Neutrophil (primary cell): ENCODE measurements around the gene DHRS4L2.
"Not testable (repeated sequence)": the region's sequence is repeated elsewhere in the genome, so short reads cannot be mapped to it uniquely, and the experiment has no call there.

Experiments
- H3K27ac ChIP-seq: fragments of 200-600 bp; sonication (generic); 2 replicates; pipeline ENCODE4 v1.5.1; 2016; ENCODE audit warnings: mild to moderate bottlenecking, moderate library complexity
- H3K27me3 ChIP-seq: fragments of 200-600 bp; sonication (generic); 2 replicates; pipeline ENCODE4 v1.6.0; 2016; ENCODE audit warnings: mild to moderate bottlenecking
- H3K36me3 ChIP-seq: fragments of 200-600 bp; sonication (generic); 2 replicates; pipeline ENCODE4 v1.5.1; 2017
- H3K4me1 ChIP-seq, 2 experiments: fragments of 200-600 bp in 1 of 2; sonication (generic) in 1 of 2; 1 replicate in 1 of 2; 2 replicates in 1 of 2; pipeline versions ENCODE4 v1.5.1 to v1.6.1; 2013 to 2016; ENCODE audit warnings: low read depth in 1 of 2, low read length in 1 of 2, mild to moderate bottlenecking in 1 of 2, moderate library complexity in 1 of 2; ENCODE audit not compliant: control insufficient read depth in 1 of 2, insufficient read depth in 1 of 2
- H3K4me3 ChIP-seq, 2 experiments: fragments of 200-600 bp in 1 of 2; sonication (generic) in 1 of 2; 1 replicate in 1 of 2; 2 replicates in 1 of 2; pipeline ENCODE4 v1.5.1; 2013 to 2016; ENCODE audit warnings: low read depth in 1 of 2, low read length in 1 of 2, mild to moderate bottlenecking in 1 of 2, moderate library complexity in 1 of 2
- H3K9me3 ChIP-seq: fragments of 200-600 bp; sonication (generic); 2 replicates; pipeline ENCODE4 v1.5.1; 2016
- TF ChIP-seq, protein P1 (sequence below): fragments of 200-600 bp; sonication (generic); IDR thresholded peaks from 2 replicates; pipeline ENCODE4 v1.5.1; 2016; ENCODE audit warnings: antibody characterized with exemption

DHRS4L2 gene

DNA sequence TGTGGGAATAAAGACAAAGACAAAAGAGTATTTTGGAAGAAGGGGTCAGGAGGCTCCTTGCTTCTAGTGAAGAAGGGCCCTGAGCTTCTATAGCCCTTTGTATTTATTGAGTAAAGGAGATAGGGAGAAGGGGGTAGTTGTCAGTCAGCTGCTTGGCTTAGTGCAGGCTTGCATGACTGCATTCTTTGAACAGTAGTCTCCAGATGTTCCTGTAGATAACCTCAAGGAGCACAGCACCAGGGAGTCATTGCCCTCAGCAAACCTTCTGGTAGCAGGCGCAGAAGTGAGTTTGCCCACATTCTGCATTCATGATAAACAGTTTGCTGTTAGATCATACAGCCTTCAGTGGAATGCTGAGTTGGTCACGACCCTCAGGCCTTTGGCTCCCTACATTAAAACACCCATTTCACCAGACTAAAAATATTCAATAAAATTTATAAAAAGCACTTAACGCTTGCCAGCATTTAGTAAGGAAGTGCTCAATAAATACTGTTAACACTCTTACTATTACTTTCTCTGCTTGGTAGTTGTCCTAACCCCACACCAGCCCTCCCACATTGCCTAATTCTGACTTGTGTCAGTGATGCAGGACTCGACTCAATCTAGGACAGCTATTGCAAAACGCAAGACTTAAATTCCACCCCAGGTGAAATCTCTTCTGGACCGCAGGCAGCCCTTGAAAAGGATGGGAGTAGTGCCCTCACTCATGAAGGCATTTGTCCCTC, 38.2 kb upstream of the DHRS4L2 start:
- Histone ChIP-seq H3K36me3 (no peaks in the 10 kb centered on the region), H3K27ac (no peak overlapping the region), H3K4me3 (no peak overlapping the region), H3K4me1 (peaks cover 6 to 10% of the 10 kb centered on the region in 2 experiments), H3K9me3 (no peaks in the 10 kb centered on the region), H3K27me3 (no peaks in the 10 kb centered on the region)
- TF ChIP-seq, protein P1, sequence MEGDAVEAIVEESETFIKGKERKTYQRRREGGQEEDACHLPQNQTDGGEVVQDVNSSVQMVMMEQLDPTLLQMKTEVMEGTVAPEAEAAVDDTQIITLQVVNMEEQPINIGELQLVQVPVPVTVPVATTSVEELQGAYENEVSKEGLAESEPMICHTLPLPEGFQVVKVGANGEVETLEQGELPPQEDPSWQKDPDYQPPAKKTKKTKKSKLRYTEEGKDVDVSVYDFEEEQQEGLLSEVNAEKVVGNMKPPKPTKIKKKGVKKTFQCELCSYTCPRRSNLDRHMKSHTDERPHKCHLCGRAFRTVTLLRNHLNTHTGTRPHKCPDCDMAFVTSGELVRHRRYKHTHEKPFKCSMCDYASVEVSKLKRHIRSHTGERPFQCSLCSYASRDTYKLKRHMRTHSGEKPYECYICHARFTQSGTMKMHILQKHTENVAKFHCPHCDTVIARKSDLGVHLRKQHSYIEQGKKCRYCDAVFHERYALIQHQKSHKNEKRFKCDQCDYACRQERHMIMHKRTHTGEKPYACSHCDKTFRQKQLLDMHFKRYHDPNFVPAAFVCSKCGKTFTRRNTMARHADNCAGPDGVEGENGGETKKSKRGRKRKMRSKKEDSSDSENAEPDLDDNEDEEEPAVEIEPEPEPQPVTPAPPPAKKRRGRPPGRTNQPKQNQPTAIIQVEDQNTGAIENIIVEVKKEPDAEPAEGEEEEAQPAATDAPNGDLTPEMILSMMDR, result no peak

DNA sequence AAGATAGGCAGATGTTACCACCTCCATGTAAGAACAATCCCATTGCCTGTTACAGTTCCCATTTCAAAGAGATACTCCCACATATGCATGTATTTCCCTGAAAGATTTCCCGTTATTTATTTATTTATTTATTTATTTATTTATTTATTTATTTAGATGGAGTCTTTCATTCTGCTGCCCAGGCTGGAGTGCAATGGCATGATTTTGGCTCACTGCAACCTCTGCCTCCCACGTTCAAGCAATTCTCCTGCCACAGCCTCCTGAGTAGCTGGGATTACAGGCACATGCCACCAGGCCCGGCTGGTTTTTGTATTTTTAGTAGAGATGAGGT, 37.6 kb upstream of the DHRS4L2 start:
- not testable (repeated sequence) for H3K9me3 ChIP-seq, H3K36me3 ChIP-seq, H3K27ac ChIP-seq, H3K4me3 ChIP-seq, H3K27me3 ChIP-seq, H3K4me1 ChIP-seq

DNA sequence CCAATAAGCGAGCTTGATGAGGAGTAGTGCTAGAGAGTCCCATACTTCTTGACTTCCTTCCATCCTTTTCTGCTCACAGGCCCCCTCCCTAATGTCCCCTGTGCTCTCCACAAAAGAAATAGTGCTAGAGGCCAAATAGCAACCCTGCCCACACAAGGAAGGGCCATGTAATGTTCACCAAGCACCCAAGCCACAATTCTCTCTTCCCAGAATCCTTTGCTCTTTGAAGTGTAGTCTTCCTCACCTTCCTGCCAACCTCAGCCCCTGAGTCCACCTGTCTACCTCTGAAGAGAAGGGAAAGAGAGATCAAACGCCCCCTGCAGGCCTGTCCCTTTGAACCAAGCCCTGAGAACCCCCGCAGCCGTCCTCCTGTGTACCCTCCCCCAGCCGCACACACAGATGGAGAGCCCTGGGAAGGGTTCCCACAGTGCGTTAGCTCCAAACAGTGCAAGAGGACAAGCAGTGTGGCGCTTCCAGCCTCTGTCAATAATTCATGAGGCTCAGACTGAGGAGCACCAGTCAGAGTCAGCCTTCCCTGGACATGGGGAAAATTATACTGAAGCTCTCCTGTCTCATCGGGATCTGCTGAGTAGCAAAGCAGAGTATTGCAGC, 37.0 kb upstream of the DHRS4L2 start:
- Histone ChIP-seq H3K27me3 (no peaks in the 10 kb centered on the region), H3K4me1 (peaks cover 6 to 10% of the 10 kb centered on the region in 2 experiments), H3K9me3 (no peaks in the 10 kb centered on the region), H3K27ac (no peak overlapping the region), H3K36me3 (no peaks in the 10 kb centered on the region), H3K4me3 (no peak overlapping the region)
- TF ChIP-seq, protein P1, result no peak

DNA sequence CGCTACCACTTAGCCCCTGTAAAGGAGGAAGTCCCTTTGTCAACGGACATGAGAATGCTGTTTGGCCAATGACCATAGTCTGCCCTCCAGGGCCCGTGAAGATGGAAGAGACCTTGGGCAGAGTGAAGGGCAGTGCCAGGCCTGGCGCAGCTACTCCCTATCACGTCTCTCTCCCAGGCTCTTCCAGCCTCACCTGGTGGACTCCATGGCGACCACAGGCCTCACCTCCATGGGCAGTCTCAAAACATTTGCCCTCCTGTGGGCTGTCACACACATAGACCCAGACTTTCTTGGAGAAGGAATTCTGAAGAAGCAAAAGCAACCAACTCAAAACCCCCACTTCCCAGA, 35.6 kb upstream of the DHRS4L2 start:
- not testable (repeated sequence) for H3K9me3 ChIP-seq, H3K36me3 ChIP-seq, H3K27me3 ChIP-seq, H3K4me1 ChIP-seq
- H3K27ac ChIP-seq, result peak overlapping the region; percentile 71
- H3K4me3 ChIP-seq, result peak overlapping the region; percentile 66

DNA sequence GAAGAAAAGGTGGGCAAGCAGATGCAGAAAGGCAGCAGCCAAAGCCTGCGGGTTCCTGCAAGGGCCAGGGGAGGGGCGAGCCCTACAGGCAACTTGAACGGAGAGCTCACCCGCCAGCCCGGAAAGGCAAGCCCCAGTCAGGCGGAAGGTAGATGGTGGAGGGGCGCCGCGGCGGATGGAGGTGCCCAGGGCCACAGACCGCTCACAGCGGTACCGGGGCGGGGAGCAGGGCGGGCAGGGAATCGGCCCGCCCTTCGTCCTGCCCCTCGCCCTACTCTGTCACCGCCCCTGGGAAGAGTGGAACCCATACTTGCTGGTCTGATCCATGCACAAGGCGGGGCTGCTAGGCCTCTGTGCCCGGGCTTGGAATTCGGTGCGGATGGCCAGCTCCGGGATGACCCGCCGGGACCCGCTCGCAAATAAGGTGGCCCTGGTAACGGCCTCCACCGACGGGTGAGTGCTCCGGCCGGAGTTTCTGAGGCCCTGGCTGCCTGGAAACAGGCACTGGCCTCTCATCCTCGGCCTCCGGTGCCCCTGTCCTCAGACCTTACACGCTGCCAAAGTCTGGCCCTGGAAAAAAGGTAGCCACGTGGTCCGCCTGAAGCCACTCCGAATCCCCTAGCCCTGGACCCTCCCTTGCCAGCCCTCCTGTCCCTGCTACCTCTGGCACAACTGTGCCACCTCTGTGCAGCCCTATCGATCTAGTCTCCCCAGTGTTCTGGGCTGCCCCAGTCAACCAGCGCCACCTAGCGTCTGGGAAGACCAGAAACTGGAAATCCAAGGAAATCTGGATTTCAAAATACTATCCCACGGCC, 35.1 kb upstream of the DHRS4L2 start, which contains the start of gene DHRS4:
Gene DHRS4 (plus strand): TSS at position 307 of the 815 bp plus-strand sequence. CDS start 19 bp downstream, at position 326.
- TF ChIP-seq, protein P1, result peak; percentile 65
- no peaks in the 10 kb centered on the region for H3K27me3 ChIP-seq
- H3K36me3 ChIP-seq, result no peaks in the 10 kb centered on the region
- peaks cover 6 to 10% of the 10 kb centered on the region in 2 experiments for H3K4me1 ChIP-seq
- H3K27ac ChIP-seq, result peak within 1 kb of the TSS; percentile 71
- no peaks in the 10 kb centered on the region for H3K9me3 ChIP-seq
- H3K4me3 ChIP-seq, result peak within 1 kb of the TSS; percentile 66

DNA sequence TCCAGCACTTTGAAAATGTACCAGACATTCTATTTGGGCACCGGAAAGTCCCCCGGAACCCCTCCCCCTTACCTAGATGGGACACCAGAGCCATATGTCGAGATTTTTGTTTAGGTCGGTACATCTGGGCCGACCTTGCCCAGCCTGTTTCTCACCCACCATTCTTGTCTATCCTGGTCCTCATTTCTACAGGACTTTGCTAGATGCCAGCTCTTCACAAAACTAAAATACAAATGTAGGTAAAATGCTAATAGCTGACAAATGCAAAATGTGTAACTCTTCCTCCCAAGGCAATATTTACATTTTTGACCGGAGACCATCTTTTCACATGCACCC, 34.5 kb upstream of the DHRS4L2 start:
- H3K4me1 ChIP-seq, H3K9me3 ChIP-seq, H3K36me3 ChIP-seq, H3K27me3 ChIP-seq: not testable (repeated sequence)
- Histone ChIP-seq H3K4me3 (peak overlapping the region; percentile 66), H3K27ac (peak overlapping the region; percentile 71)

DNA sequence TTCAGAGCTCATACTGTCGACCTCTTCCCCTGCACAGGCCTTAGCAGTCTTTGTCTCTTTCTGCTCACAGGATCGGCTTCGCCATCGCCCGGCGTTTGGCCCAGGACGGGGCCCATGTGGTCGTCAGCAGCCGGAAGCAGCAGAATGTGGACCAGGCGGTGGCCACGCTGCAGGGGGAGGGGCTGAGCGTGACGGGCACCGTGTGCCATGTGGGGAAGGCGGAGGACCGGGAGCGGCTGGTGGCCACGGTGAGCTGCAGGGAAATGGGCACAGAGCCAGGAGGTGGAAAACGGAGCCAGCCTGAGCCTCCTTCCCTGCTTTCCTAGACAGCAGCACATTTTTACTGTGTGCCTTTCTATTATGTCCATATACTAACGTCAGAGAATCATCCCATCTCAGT, 33.8 kb upstream of the DHRS4L2 start:
- not testable (repeated sequence) for H3K9me3 ChIP-seq, H3K4me3 ChIP-seq, H3K4me1 ChIP-seq, H3K36me3 ChIP-seq, H3K27ac ChIP-seq, H3K27me3 ChIP-seq

DNA sequence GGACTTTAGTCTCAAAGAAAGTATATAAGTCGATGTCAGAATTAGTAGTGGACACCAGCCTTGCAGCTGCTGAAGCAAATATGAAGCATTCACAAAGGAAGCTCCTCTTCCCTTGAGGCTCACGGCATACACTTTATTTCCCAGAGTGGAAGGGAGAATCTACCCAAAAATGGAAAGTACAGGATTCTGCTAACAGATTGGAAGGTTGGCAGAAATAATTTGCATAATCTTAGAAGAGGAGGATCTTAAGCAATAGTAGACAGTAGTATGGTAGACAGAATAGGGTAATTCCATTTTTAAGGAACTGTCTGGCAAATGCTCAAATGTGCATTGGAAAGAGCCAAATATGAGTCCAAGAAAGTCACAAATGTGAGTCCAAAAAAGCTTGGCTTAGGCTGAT, 32.9 kb upstream of the DHRS4L2 start:
- H3K9me3 ChIP-seq, H3K27me3 ChIP-seq, H3K4me1 ChIP-seq, H3K4me3 ChIP-seq, H3K27ac ChIP-seq, H3K36me3 ChIP-seq: not testable (repeated sequence)

DNA sequence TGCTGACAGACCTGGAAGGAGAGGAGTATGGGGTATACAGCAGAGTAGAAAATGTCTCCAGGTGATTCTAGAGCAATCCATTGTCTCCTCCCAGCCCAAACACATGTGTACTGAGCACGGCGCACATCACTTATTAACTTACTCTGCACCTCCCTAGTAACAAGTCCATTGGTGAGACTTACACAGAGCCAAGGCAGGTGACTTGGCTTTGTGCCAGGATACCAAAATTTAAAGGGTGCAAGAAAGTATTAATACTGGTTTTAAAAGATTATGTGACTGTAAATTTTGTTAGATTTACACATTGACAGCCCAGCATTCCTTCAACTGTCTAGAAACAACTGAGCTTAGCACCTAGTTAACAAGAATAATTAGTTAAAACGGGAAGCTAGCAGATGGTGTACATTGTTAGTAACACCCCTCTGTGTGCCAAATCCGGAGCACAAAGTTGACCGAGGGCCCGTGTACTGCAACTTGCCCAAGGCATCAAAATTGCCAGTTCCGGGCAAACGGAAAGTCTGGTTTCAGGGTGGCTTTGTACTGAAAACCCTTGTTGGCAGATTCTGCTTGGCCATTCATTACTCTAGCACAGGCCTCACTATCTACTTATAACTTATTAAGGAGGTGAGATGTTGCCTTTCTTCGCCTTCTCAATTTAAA, 30.7 kb upstream of the DHRS4L2 start:
- not testable (repeated sequence) for H3K4me1 ChIP-seq, H3K27me3 ChIP-seq, H3K36me3 ChIP-seq, H3K4me3 ChIP-seq, H3K27ac ChIP-seq, H3K9me3 ChIP-seq

DNA sequence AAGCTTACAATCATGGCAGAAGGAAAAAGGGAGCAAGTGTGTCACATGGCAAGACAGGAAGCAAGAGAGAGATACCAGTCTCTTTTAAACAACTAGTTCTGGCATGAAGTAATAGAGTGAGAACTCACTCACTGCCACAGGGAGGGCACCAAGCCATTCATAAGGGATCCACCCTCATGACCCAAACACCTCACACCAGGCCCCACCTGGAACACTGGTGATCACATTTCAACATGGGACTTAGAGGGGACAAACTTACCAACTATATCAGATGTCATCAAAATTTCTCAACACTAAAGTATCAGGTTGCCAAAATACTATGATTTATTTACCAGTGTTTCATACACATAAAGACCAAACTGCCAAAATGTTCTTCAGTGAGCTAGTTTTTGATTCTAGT, 27.8 kb upstream of the DHRS4L2 start:
- H3K36me3 ChIP-seq, H3K9me3 ChIP-seq, H3K27me3 ChIP-seq, H3K27ac ChIP-seq, H3K4me3 ChIP-seq, H3K4me1 ChIP-seq: not testable (repeated sequence)
